ENCODE results near the gene RREB1. TPM values are rescaled to one million over a fixed set of nuclear protein-coding genes. Genes with fewer than 3 reads are reported as not detected.

The RREB1 gene
- total RNA-seq, 4 donors from 2014 or later, result 56.2 to 102 (median 62.6) TPM

GRCh38 chr6:7268362-7268761 is 160.6 kb downstream of the RREB1 start:
- DNase-seq (ENCODE audit: low spot score in 2 of 2), result peak in 1 of 2 donors; percentile 67
- TF ChIP-seq EP300 (IDR thresholded peaks at IDR 0.05) (no peak), POLR2A (IDR thresholded peaks at IDR 0.05) (no peak), POLR2AphosphoS5 (IDR thresholded peaks at IDR 0.05) (no peak), CTCF (IDR thresholded peaks at IDR 0.05) (no peak)
- Histone ChIP-seq H3K9me3 (no peaks in the 10 kb centered on the region), H3K36me3 (no peaks in the 10 kb centered on the region), H3K4me1 (peaks cover 27% of the 10 kb centered on the region), H3K27me3 (no peaks in the 10 kb centered on the region), H3K27ac (peak overlapping the region; percentile 80), H3K4me3 (no peak overlapping the region)
- 84% methylated on average over 20 of the region's 20 CpGs for WGBS

- no peaks in the 10 kb centered on the region for H3K9me3 ChIP-seq
- TF ChIP-seq EP300 (IDR thresholded peaks at IDR 0.05) (no peak), CTCF (IDR thresholded peaks at IDR 0.05) (no peak), POLR2AphosphoS5 (IDR thresholded peaks at IDR 0.05) (no peak), POLR2A (IDR thresholded peaks at IDR 0.05) (no peak)
- H3K27me3 ChIP-seq, result no peaks in the 10 kb centered on the region
- H3K4me1 ChIP-seq, result peaks cover 27% of the 10 kb centered on the region
- no peaks in the 10 kb centered on the region for H3K36me3 ChIP-seq
- H3K4me3 ChIP-seq, result no peak overlapping the region
- H3K27ac ChIP-seq, result no peak overlapping the region
- WGBS, result 80% methylated on average over 23 of the region's 23 CpGs
- peak in 1 of 2 donors; percentile 55 for DNase-seq (ENCODE audit: low spot score in 2 of 2)
Measured at GRCh38 chr6:7268816-7269555, 161.2 kb downstream of the RREB1 start.

- 79% methylated on average over 5 of the region's 5 CpGs for WGBS
- H3K36me3 ChIP-seq, result no peaks in the 10 kb centered on the region
- DNase-seq (ENCODE audit: low spot score in 2 of 2), result peak in 1 of 2 donors; percentile 70
- H3K4me1 ChIP-seq, result peaks cover 27% of the 10 kb centered on the region
- H3K27ac ChIP-seq, result no peak overlapping the region
- no peaks in the 10 kb centered on the region for H3K27me3 ChIP-seq
- H3K9me3 ChIP-seq, result no peaks in the 10 kb centered on the region
- no peak overlapping the region for H3K4me3 ChIP-seq
- TF ChIP-seq CTCF (IDR thresholded peaks at IDR 0.05), result no peak
- no peak for TF ChIP-seq POLR2AphosphoS5 (IDR thresholded peaks at IDR 0.05)
- TF ChIP-seq EP300 (IDR thresholded peaks at IDR 0.05), result no peak
- TF ChIP-seq POLR2A (IDR thresholded peaks at IDR 0.05), result no peak
Measured at GRCh38 chr6:7269816-7270215, 162.1 kb downstream of the RREB1 start.

GRCh38 chr6:7270320-7271204 is 162.8 kb downstream of the RREB1 start:
- H3K36me3 ChIP-seq, result no peaks in the 10 kb centered on the region
- no peaks in the 10 kb centered on the region for H3K27me3 ChIP-seq
- no peak overlapping the region for H3K27ac ChIP-seq
- peak in 1 of 2 donors; percentile 32 for DNase-seq (ENCODE audit: low spot score in 2 of 2)
- WGBS, result 85% methylated on average over 16 of the region's 16 CpGs
- H3K4me1 ChIP-seq, result peaks cover 28% of the 10 kb centered on the region
- no peaks in the 10 kb centered on the region for H3K9me3 ChIP-seq
- no peak overlapping the region for H3K4me3 ChIP-seq
- TF ChIP-seq POLR2A (IDR thresholded peaks at IDR 0.05), result no peak

- no peaks in the 10 kb centered on the region for H3K9me3 ChIP-seq
- no peak overlapping the region for H3K4me3 ChIP-seq
- H3K27ac ChIP-seq, result no peak overlapping the region
- no peaks in the 10 kb centered on the region for H3K27me3 ChIP-seq
- peak in 1 of 2 donors; percentile 56 for DNase-seq (ENCODE audit: low spot score in 2 of 2)
- peaks cover 33% of the 10 kb centered on the region for H3K4me1 ChIP-seq
- 53% methylated on average over 11 of the region's 11 CpGs for WGBS
- no peak for TF ChIP-seq POLR2A (IDR thresholded peaks at IDR 0.05)
- no peak for TF ChIP-seq CTCF (IDR thresholded peaks at IDR 0.05)
- no peak for TF ChIP-seq EP300 (IDR thresholded peaks at IDR 0.05)
- TF ChIP-seq POLR2AphosphoS5 (IDR thresholded peaks at IDR 0.05), result no peak
- H3K36me3 ChIP-seq, result no peaks in the 10 kb centered on the region
Measured at GRCh38 chr6:7271205-7271534, 163.4 kb downstream of the RREB1 start.

Measured in suprapubic skin (tissue), 4 donors.